HepG2 (cell line): Measurements from ENCODE around the gene RFTN1. TPM values are rescaled to one million over a fixed set of nuclear protein-coding genes. Genes with fewer than 3 reads are reported as not detected.

Source experiments
- CAMTA2 ChIP-seq: sonication (generic); formaldehyde crosslinking; IDR thresholded peaks from 2 replicates; pipeline ENCODE4 v1.4.0; 2020; ENCODE audit warnings: mild to moderate bottlenecking, missing genetic modification reagents, borderline replicate concordance
- DPF2 ChIP-seq: sonication (generic); formaldehyde crosslinking; IDR thresholded peaks from 2 replicates; pipeline ENCODE4 v1.4.0; 2020; ENCODE audit warnings: mild to moderate bottlenecking, low read depth, missing genetic modification reagents, borderline replicate concordance
- KAT7 ChIP-seq: IDR thresholded peaks from 2 replicates; pipeline ENCODE4 v1.6.1; 2018; ENCODE audit warnings: borderline replicate concordance, missing compliant biosample characterization
- KLF15 ChIP-seq: sonication (generic); formaldehyde crosslinking; IDR thresholded peaks from 2 replicates; pipeline ENCODE4 v1.8.1; 2023; ENCODE audit warnings: borderline replicate concordance, mild to moderate bottlenecking, inconsistent platforms, missing genetic modification reagents, mixed read lengths
- MTA3 ChIP-seq: sonication (generic); formaldehyde crosslinking; IDR thresholded peaks from 2 replicates; pipeline ENCODE4 v1.4.0; 2020; ENCODE audit warnings: missing genetic modification reagents
- TAF1 ChIP-seq: sonication (generic); formaldehyde crosslinking; IDR thresholded peaks from 2 replicates; pipeline ENCODE4 v1.4.0; 2020; ENCODE audit warnings: missing genetic modification reagents
- TRIM24 ChIP-seq: sonication (generic); formaldehyde crosslinking; IDR thresholded peaks from 2 replicates; pipeline ENCODE4 v1.8.0; 2022; ENCODE audit warnings: mild to moderate bottlenecking, missing genetic modification reagents
- ZBTB21 ChIP-seq: sonication (generic); formaldehyde crosslinking; IDR thresholded peaks from 2 replicates; pipeline ENCODE4 v1.4.0; 2020; ENCODE audit warnings: missing genetic modification reagents
- ZBTB38 ChIP-seq: sonication (generic); formaldehyde crosslinking; IDR thresholded peaks from 2 replicates; pipeline ENCODE4 v1.5.1; 2020; ENCODE audit warnings: mild to moderate bottlenecking, missing genetic modification reagents
- polyA plus RNA-seq, 8 experiments: library from polyadenylated mRNA; depleted of rRNA in 3 of 8; stranded (reverse) in 7 of 8; unstranded in 1 of 8; fragments of >200 nt; fragmentation: Illumina TruSeq in 4 of 8; extraction: Trizol in 4 of 8; gene quantifications; 2 replicates each; pipeline versions ENCODE4 v1.2.1 to v1.2.3, GENCODE V29; 2011 to 2016; ENCODE audit warnings: low read depth in 4 of 8, missing spikeins in 1 of 8, mixed read lengths in 1 of 8; ENCODE audit not compliant: insufficient read depth in 1 of 8
- total RNA-seq, 5 experiments: library from RNA; depleted of rRNA; stranded (reverse); fragments of >200 nt; fragmentation: Illumina TruSeq; extraction: Trizol; gene quantifications; 2 replicates each; pipeline ENCODE4 v1.2.3, GENCODE V29; 2016; ENCODE audit warnings: low read depth in 1 of 5
- TF ChIP-seq, protein P1 (sequence below): sonication (generic); formaldehyde crosslinking; IDR thresholded peaks from 2 replicates; pipeline ENCODE4 v1.4.0; 2020; ENCODE audit warnings: missing genetic modification reagents
- TF ChIP-seq, protein P2 (sequence below): sonication (generic); formaldehyde crosslinking; IDR thresholded peaks from 2 replicates; pipeline ENCODE4 v1.4.0; 2020; ENCODE audit warnings: mild to moderate bottlenecking, missing genetic modification reagents
- TF ChIP-seq, protein P3 (sequence below): sonication (generic); formaldehyde crosslinking; IDR thresholded peaks from 2 replicates; pipeline ENCODE4 v1.5.0; 2020; ENCODE audit warnings: missing genetic modification reagents, mild to moderate bottlenecking, borderline replicate concordance

RFTN1 gene
- total and polyA plus RNA-seq, 2 of the 13 experiments (the other 11 are each of a cell fraction or from before 2014, with no cell fraction given): not detected

DNA sequence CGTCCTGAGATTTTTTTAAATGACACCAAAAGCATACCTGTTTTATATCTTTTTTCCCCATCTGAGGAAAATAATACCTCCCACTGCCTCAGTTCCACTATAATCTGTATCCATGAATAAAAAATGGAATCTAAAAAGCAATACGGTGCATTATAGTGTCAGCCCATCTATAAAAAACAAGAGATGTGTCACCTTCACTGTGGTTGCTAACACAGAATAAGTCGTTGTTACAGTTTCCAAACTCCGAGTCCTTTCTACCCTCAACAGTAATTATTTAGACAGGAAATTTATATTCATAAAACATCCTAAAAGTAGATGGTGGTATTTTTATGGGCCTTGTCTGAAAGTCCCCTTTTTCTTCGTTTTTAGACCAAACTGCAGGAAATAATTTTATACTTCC lies 19.4 kb downstream of the RFTN1 start (continued):
- TF ChIP-seq ZBTB21 (CRISPR knock-in tag) (no peak), MTA3 (CRISPR knock-in tag) (no peak), ZBTB38 (CRISPR knock-in tag) (no peak), TAF1 (CRISPR knock-in tag) (no peak), CAMTA2 (CRISPR knock-in tag) (no peak), KLF15 (CRISPR knock-in tag) (no peak), KAT7 (no peak), DPF2 (CRISPR knock-in tag) (no peak), TRIM24 (CRISPR knock-in tag) (no peak)
- TF ChIP-seq, protein P1, sequence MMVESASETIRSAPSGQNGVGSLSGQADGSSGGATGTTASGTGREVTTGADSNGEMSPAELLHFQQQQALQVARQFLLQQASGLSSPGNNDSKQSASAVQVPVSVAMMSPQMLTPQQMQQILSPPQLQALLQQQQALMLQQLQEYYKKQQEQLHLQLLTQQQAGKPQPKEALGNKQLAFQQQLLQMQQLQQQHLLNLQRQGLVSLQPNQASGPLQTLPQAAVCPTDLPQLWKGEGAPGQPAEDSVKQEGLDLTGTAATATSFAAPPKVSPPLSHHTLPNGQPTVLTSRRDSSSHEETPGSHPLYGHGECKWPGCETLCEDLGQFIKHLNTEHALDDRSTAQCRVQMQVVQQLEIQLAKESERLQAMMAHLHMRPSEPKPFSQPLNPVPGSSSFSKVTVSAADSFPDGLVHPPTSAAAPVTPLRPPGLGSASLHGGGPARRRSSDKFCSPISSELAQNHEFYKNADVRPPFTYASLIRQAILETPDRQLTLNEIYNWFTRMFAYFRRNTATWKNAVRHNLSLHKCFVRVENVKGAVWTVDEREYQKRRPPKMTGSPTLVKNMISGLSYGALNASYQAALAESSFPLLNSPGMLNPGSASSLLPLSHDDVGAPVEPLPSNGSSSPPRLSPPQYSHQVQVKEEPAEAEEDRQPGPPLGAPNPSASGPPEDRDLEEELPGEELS: no peak
- TF ChIP-seq, protein P2, sequence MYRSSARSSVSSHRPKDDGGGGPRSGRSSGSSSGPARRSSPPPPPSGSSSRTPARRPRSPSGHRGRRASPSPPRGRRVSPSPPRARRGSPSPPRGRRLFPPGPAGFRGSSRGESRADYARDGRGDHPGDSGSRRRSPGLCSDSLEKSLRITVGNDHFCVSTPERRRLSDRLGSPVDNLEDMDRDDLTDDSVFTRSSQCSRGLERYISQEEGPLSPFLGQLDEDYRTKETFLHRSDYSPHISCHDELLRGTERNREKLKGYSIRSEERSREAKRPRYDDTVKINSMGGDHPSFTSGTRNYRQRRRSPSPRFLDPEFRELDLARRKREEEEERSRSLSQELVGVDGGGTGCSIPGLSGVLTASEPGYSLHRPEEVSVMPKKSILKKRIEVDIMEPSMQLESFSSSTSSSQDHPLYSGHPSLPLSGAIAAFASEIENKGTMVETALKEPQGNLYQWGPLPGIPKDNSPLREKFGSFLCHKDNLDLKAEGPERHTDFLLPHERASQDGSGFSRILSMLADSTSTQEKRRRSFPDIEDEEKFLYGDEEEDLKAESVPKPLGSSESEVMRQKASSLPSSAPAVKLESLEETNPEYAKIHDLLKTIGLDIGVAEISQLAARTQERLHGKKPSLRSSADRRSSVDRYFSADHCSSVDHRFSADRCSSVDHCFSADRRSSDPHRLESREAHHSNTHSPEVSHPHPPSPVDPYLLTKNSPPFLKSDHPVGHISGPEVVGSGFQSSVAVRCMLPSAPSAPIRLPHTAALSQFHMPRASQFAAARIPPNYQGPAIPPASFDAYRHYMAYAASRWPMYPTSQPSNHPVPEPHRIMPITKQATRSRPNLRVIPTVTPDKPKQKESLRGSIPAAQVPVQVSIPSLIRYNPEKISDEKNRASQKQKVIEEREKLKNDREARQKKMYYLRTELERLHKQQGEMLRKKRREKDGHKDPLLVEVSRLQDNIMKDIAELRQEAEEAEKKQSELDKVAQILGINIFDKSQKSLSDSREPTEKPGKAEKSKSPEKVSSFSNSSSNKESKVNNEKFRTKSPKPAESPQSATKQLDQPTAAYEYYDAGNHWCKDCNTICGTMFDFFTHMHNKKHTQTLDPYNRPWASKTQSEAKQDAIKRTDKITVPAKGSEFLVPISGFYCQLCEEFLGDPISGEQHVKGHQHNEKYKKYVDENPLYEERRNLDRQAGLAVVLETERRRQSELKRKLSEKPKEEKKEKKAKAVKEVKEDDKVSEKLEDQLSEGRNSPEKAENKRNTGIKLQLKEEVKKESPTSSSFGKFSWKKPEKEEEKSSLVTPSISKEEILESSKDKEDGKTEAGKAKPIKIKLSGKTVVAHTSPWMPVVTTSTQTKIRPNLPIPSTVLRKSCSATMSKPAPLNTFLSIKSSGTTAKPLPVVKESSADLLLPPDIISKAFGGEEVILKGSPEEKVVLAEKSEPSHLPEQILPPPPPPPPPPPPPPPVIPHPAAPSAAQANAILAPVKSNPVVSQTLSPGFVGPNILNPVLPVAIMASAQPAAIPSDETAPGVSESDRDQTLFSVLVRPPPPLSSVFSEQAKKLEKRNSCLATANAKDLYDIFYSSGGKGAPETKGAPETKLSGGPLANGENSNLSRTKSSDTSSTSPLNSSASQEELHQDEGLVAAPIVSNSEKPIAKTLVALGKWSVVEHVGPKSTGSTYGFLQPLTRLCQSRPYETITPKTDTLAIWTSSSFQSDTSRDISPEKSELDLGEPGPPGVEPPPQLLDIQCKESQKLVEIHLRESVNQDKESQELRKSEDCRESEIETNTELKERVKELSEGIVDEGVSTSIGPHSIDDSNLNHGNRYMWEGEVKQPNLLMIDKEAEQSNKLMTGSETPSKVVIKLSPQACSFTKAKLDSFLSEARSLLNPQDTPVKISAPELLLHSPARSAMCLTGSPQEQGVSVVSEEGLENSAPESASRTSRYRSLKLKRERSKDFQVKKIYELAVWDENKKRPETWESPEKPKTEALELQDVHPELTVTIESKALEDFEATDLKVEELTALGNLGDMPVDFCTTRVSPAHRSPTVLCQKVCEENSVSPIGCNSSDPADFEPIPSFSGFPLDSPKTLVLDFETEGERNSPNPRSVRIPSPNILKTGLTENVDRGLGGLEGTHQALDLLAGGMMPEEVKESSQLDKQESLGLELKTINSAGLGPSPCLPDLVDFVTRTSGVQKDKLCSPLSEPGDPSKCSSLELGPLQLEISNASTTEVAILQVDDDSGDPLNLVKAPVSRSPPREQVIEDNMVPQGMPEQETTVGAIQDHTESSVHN: no peak
- TF ChIP-seq, protein P3, sequence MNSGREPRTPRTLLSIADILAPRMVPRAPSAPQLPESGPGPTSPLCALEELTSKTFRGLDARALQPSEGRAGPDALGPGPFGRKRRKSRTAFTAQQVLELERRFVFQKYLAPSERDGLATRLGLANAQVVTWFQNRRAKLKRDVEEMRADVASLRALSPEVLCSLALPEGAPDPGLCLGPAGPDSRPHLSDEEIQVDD: no peak
